Large intestine (tissue), 3 donors: ENCODE measurements around the gene COL4A2. TPM values are rescaled to one million over a fixed set of nuclear protein-coding genes. Genes with fewer than 3 reads are reported as not detected.

Experiments
- DNase-seq, 2 donors: peaks; one replicate each; pipeline versions ENCODE4 v3.0.0 to v3.0.0-alpha.2; 2013
- H3K27ac ChIP-seq: one replicate; pipeline ENCODE4 v1.5.1; 2013; ENCODE audit warnings: low read length
- H3K27me3 ChIP-seq: 2 replicates; pipeline ENCODE4 v1.6.1; 2013; ENCODE audit warnings: low read length; ENCODE audit not compliant: control insufficient read depth, insufficient read depth
- H3K36me3 ChIP-seq: 2 replicates; pipeline ENCODE4 v1.6.1; 2013; ENCODE audit warnings: low read length; ENCODE audit not compliant: control insufficient read depth, insufficient read depth
- H3K4me1 ChIP-seq: one replicate; pipeline ENCODE4 v1.6.1; 2013; ENCODE audit warnings: low read length; ENCODE audit not compliant: control insufficient read depth, insufficient read depth
- H3K4me3 ChIP-seq: one replicate; pipeline ENCODE4 v1.5.1; 2013; ENCODE audit warnings: low read length
- H3K9me3 ChIP-seq: one replicate; pipeline ENCODE4 v1.6.1; 2013; ENCODE audit warnings: mild to moderate bottlenecking, low read depth, low read length, moderate library complexity; ENCODE audit not compliant: control insufficient read depth
- WGBS: methylation state at CpG from one replicate; pipeline ENCODE4 v1.1.5; 2013; ENCODE audit warnings: low lambda C conversion rate; ENCODE audit not compliant: insufficient coverage; 5-methylcytosine and 5-hydroxymethylcytosine counted together
- polyA plus RNA-seq: library from polyadenylated mRNA; unstranded; fragments of 120-200 nt; gene quantifications from one replicate; pipeline ENCODE4 v1.2.1, GENCODE V29; 2013

COL4A2 gene
- polyA plus RNA-seq, 1 donor: 164 TPM

- H3K27me3 ChIP-seq: no peaks in the 10 kb centered on the region
- peak overlapping the region; percentile 85 for H3K27ac ChIP-seq
- no peak for DNase-seq
- H3K9me3 ChIP-seq: no peaks in the 10 kb centered on the region
- no peak overlapping the region for H3K4me3 ChIP-seq
- H3K36me3 ChIP-seq: peaks cover 28% of the 10 kb centered on the region
- WGBS: no CpG with 5 or more reads among the region's 8 CpGs
- peaks cover 49% of the 10 kb centered on the region for H3K4me1 ChIP-seq
Measured at GRCh38 chr13:110518226-110518525, 211.1 kb downstream of the COL4A2 start.

GRCh38 chr13:110518571-110518970 is 211.5 kb downstream of the COL4A2 start:
- peaks cover 32% of the 10 kb centered on the region for H3K36me3 ChIP-seq
- peak in 1 of 2 donors; percentile 73 for DNase-seq
- H3K27ac ChIP-seq: peak overlapping the region; percentile 85
- H3K9me3 ChIP-seq: no peaks in the 10 kb centered on the region
- peaks cover 49% of the 10 kb centered on the region for H3K4me1 ChIP-seq
- H3K4me3 ChIP-seq: no peak overlapping the region
- no CpG with 5 or more reads among the region's 11 CpGs for WGBS
- H3K27me3 ChIP-seq: no peaks in the 10 kb centered on the region

DNA sequence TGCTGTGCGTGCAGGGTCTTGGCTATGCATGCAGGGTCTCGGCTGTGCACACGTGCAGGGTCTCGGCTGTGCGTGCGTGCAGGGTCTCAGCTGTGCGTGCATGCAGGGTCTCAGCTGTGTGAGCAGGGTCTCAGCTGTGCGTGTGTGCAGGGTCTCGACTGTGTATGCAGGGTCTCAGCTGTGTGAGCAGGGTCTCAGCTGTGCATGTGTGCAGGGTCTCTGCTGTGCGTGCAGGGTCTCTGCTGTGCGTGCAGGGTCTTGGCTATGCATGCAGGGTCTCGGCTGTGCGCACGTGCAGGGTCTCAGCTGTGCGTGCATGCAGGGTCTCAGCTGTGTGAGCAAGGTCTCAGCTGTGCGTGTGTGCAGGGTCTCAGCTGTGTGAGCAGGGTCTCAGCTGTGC is 212.0 kb downstream of the COL4A2 start:
- H3K27me3 ChIP-seq: no peaks in the 10 kb centered on the region
- H3K27ac ChIP-seq: peak overlapping the region; percentile 85
- peaks cover 50% of the 10 kb centered on the region for H3K4me1 ChIP-seq
- H3K9me3 ChIP-seq: no peaks in the 10 kb centered on the region
- DNase-seq: no peak
- no peak overlapping the region for H3K4me3 ChIP-seq
- H3K36me3 ChIP-seq: peaks cover 31% of the 10 kb centered on the region
- no CpG with 5 or more reads among the region's 16 CpGs for WGBS

GRCh38 chr13:110519506-110519905 is 212.4 kb downstream of the COL4A2 start:
- Histone ChIP-seq H3K27ac (peak overlapping the region; percentile 92), H3K4me3 (no peak overlapping the region), H3K36me3 (peaks cover 29% of the 10 kb centered on the region), H3K9me3 (no peaks in the 10 kb centered on the region), H3K27me3 (no peaks in the 10 kb centered on the region), H3K4me1 (peaks cover 55% of the 10 kb centered on the region)
- WGBS: no CpG with 5 or more reads among the region's 7 CpGs
- DNase-seq: no peak

DNA sequence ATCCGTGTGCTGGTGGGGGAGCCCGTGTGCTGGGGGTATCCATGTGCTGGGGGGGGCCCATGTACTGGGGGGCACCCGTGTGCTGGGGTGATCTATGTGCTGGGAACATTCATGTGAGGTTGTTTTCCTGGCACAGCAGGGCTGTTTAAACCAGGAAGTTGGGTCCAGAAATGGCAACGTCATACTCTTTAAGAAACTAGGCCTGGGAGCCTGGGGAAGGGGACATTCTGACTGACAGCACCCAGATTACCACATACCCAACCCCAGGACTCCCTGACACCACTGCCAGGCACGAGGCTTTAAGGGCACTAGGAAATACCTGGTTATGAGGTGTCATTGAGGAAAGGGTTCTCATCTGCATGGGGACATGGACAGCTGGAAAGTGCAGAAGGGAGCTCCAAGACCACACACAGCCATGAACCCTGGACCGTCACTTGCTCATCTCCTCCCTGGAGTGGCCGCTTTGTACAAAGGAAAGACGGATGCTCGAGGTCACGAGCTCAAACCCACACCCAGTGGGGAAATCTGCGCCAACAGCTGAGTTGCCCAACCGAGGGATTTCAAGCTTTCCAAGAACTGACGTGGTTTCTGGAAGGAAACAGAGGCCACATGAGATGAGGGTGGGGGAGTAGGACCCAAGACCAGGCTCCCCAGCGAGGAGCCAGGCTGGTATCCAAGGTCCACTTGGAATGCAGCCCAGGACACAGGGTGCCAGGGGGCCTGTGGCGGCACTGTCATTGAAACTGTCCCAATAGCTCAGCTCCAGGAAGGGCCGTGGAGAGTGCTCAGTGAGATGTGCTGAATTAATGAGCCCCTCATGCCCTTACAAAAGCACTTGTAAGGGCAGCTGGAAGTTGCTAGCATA is 213.6 kb downstream of the COL4A2 start:
- H3K27ac ChIP-seq: peak overlapping the region; percentile 92
- H3K36me3 ChIP-seq: peaks cover 25% of the 10 kb centered on the region
- no peaks in the 10 kb centered on the region for H3K27me3 ChIP-seq
- WGBS: no CpG with 5 or more reads among the region's 16 CpGs
- H3K4me1 ChIP-seq: peaks cover 66% of the 10 kb centered on the region
- peak; percentile 93 to 95 for DNase-seq
- no peaks in the 10 kb centered on the region for H3K9me3 ChIP-seq
- no peak overlapping the region for H3K4me3 ChIP-seq

DNA sequence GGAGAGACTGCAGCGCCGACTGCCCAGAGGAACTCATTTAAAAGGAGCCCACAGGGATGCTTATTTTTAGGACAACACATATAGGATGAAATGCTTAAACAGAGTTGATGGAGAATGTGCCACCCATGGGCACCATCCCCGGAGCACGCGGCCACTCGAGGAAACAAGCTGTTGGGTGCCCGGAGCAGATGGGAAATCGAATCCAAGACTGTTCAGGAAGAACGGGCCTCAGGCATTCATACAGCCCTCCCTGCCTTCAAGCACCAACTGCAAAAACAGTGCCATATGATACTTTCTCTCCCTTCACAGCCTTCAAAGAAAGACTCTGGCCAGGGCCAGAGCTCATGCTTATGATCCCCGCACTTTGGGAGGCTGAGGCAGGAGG is 214.2 kb downstream of the COL4A2 start:
- H3K27ac ChIP-seq: peak overlapping the region; percentile 92
- WGBS: no CpG with 5 or more reads among the region's 10 CpGs
- DNase-seq: no peak
- no peaks in the 10 kb centered on the region for H3K9me3 ChIP-seq
- H3K4me3 ChIP-seq: no peak overlapping the region
- H3K27me3 ChIP-seq: no peaks in the 10 kb centered on the region
- peaks cover 25% of the 10 kb centered on the region for H3K36me3 ChIP-seq
- H3K4me1 ChIP-seq: peaks cover 73% of the 10 kb centered on the region

- no peaks in the 10 kb centered on the region for H3K9me3 ChIP-seq
- no peaks in the 10 kb centered on the region for H3K27me3 ChIP-seq
- 40% methylated on average over 1 of the region's 7 CpGs for WGBS
- no peak overlapping the region for H3K4me3 ChIP-seq
- H3K36me3 ChIP-seq: peaks cover 25% of the 10 kb centered on the region
- peak overlapping the region; percentile 92 for H3K27ac ChIP-seq
- DNase-seq: peak; percentile 69 to 78
- peaks cover 78% of the 10 kb centered on the region for H3K4me1 ChIP-seq
Measured at GRCh38 chr13:110521946-110522345, 214.9 kb downstream of the COL4A2 start.

DNA sequence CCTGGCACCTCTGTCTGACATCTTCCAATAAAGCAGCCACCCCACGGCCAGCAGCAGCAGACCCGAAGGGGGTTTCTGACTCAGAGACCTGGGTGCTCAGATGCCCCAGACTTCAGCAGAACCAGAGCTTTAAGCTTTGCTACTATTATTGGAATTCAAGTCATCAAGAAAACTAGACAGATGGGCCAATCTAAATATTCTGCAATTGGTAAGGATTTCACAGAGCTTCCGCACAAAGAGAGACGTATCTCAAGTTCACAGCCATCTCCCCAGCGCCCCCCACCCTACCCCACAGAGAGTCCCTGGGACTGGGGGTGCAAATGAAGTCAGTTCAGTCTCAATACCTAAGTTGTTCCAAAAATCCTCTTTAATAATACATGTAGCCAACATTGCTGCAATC is 215.6 kb downstream of the COL4A2 start:
- DNase-seq: no peak
- peaks cover 25% of the 10 kb centered on the region for H3K36me3 ChIP-seq
- WGBS: no CpG with 5 or more reads among the region's 5 CpGs
- H3K4me3 ChIP-seq: no peak overlapping the region
- peak overlapping the region; percentile 92 for H3K27ac ChIP-seq
- no peaks in the 10 kb centered on the region for H3K9me3 ChIP-seq
- peaks cover 79% of the 10 kb centered on the region for H3K4me1 ChIP-seq
- H3K27me3 ChIP-seq: no peaks in the 10 kb centered on the region

GRCh38 chr13:110523180-110523579 is 216.1 kb downstream of the COL4A2 start:
- Histone ChIP-seq H3K9me3 (no peaks in the 10 kb centered on the region), H3K36me3 (peaks cover 25% of the 10 kb centered on the region)

DNA sequence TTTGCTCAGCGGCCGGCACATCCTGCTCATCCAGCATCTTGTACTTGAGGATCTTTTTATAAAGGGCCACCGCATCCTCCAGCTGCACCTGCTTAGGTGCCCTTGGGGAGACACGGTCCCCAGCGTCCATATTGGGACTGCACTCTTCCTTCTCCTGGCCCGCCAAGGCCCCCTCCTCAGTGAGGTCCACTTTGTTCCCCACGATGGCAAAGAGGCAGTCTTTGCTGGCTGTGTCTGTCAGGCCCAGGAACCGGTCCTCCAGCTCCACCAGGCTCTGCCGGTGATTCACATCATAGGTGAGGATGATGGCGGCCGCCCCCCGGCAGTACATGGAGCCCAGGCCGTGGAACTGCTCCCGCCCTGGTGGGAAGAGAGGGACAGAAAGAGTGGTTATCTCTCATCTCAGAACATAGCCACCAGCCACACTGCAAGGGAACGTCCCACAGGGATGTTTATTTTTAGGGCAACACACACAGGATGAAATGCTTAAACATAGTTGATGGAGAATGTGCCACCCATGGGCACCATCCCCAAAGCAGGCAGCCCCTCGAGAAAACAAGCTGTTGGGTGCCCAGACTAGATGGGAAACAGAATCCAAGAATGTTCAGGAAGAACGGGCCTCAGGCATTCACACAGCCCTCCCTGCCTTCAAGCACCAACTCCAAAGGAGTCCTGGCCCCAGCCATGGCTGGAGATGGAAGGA is 216.9 kb downstream of the COL4A2 start:
- no peaks in the 10 kb centered on the region for H3K27me3 ChIP-seq
- H3K27ac ChIP-seq: peak overlapping the region; percentile 29
- no peaks in the 10 kb centered on the region for H3K9me3 ChIP-seq
- H3K4me3 ChIP-seq: no peak overlapping the region
- peaks cover 74% of the 10 kb centered on the region for H3K4me1 ChIP-seq
- no peak for DNase-seq
- WGBS: no CpG with 5 or more reads among the region's 17 CpGs
- peaks cover 25% of the 10 kb centered on the region for H3K36me3 ChIP-seq

More at GRCh38 chr13:110523180-110523579, 216.1 kb downstream of the COL4A2 start:
- WGBS: no CpG with 5 or more reads among the region's 9 CpGs
- Histone ChIP-seq H3K27me3 (no peaks in the 10 kb centered on the region), H3K4me1 (peaks cover 78% of the 10 kb centered on the region), H3K4me3 (no peak overlapping the region), H3K27ac (no peak overlapping the region)
- no peak for DNase-seq
